ENCODE results near the gene OCEL1.

The OCEL1 gene

GRCh38 chr19:17229890-17230289 is 3.9 kb downstream of the OCEL1 start:
- no peak overlapping the region for H3K4me3 ChIP-seq (ENCODE audit: low read depth, low read length)
- in situ Hi-C loops (cut with HindIII; ENCODE audit: low sequenced_read_pairs): no loop called here
- no peak for TF ChIP-seq CTCF (IDR thresholded peaks at IDR 0.05; ENCODE audit: low read depth, low read length)
- no peak for DNase-seq (ENCODE audit: low read depth, low spot score)

GRCh38 chr19:17232258-17232657 is 6.2 kb downstream of the OCEL1 start:
- TF ChIP-seq CTCF (IDR thresholded peaks at IDR 0.05; ENCODE audit: low read depth, low read length): no peak

GRCh38 chr19:17234911-17235299 is 8.9 kb downstream of the OCEL1 start:
- no peak for DNase-seq (ENCODE audit: low read depth, low spot score)
- peak overlapping the region; percentile 56 for H3K4me3 ChIP-seq (ENCODE audit: low read depth, low read length)
- no peak for TF ChIP-seq CTCF (IDR thresholded peaks at IDR 0.05; ENCODE audit: low read depth, low read length)
- in situ Hi-C loops (cut with HindIII; ENCODE audit: low sequenced_read_pairs): no loop called here

More at GRCh38 chr19:17232258-17232657, 6.2 kb downstream of the OCEL1 start:
- DNase-seq (ENCODE audit: low read depth, low spot score): no peak
- in situ Hi-C loops (cut with HindIII; ENCODE audit: low sequenced_read_pairs): no loop called here
- H3K4me3 ChIP-seq (ENCODE audit: low read depth, low read length): no peak overlapping the region

GRCh38 chr19:17235300-17235970 is 9.4 kb downstream of the OCEL1 start:
- peak; percentile 69 for DNase-seq (ENCODE audit: low read depth, low spot score)
- in situ Hi-C loops (cut with HindIII; ENCODE audit: low sequenced_read_pairs): no loop called here
- peak overlapping the region; percentile 56 for H3K4me3 ChIP-seq (ENCODE audit: low read depth, low read length)
- peak; percentile 50 for TF ChIP-seq CTCF (IDR thresholded peaks at IDR 0.05; ENCODE audit: low read depth, low read length)

- no peak for DNase-seq (ENCODE audit: low read depth, low spot score)
- TF ChIP-seq CTCF (IDR thresholded peaks at IDR 0.05; ENCODE audit: low read depth, low read length): no peak
- in situ Hi-C loops (cut with HindIII; ENCODE audit: low sequenced_read_pairs): no loop called here
- peak overlapping the region; percentile 56 for H3K4me3 ChIP-seq (ENCODE audit: low read depth, low read length)
Measured at GRCh38 chr19:17235971-17236777, 10.1 kb downstream of the OCEL1 start.

- in situ Hi-C loops (cut with HindIII; ENCODE audit: low sequenced_read_pairs): no loop called here
- no peak overlapping the region for H3K4me3 ChIP-seq (ENCODE audit: low read depth, low read length)
- TF ChIP-seq CTCF (IDR thresholded peaks at IDR 0.05; ENCODE audit: low read depth, low read length): no peak
- no peak for DNase-seq (ENCODE audit: low read depth, low spot score)
Measured at GRCh38 chr19:17236811-17237543, 11.0 kb downstream of the OCEL1 start.

Measured in astrocyte of the spinal cord (primary cell).